GM21360 (cell line): ENCODE results near the gene FASTK.

Experiments used
- ATAC-seq: cut with Tn5 transposase; IDR thresholded peaks from one replicate; pipeline ENCODE4 v1.9.1; 2021; ENCODE audit warnings: mild to moderate bottlenecking, moderate library complexity; ENCODE audit not compliant: unreplicated experiment

The FASTK gene

DNA sequence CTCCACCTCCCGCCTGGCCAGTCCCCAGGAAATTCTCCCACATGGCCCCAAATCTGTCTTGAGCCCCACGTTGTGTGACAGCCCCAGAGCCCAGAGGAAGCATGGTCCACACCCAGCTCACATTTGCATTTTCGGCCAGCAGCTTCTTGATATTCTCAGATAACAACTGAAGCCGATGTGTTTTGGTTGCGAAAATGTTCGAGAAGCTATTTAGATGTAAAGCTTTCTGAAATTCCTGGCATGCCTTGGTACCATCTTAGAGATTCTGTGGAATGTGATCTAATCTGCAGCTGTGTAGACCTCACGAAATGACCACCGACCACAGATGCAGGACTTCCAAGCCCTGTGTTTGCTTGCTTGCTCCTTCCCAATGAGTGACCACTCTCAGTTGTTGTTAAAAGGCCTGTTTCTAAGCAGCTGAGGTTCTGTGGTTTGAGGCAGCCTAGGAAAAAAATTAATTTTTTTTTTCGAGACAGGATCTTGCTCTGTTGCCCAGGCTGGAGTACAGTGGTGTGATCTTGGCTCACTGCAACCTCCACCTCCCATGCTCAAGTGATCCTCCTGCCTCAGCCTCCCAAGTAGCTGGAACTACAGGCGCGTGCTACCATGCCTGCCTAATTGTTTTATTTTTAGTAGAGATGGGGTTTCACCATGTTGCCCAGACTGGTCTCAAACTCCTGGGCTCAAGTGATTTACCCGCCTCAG is 12.4 kb downstream of the FASTK start:
- no peak for ATAC-seq

DNA sequence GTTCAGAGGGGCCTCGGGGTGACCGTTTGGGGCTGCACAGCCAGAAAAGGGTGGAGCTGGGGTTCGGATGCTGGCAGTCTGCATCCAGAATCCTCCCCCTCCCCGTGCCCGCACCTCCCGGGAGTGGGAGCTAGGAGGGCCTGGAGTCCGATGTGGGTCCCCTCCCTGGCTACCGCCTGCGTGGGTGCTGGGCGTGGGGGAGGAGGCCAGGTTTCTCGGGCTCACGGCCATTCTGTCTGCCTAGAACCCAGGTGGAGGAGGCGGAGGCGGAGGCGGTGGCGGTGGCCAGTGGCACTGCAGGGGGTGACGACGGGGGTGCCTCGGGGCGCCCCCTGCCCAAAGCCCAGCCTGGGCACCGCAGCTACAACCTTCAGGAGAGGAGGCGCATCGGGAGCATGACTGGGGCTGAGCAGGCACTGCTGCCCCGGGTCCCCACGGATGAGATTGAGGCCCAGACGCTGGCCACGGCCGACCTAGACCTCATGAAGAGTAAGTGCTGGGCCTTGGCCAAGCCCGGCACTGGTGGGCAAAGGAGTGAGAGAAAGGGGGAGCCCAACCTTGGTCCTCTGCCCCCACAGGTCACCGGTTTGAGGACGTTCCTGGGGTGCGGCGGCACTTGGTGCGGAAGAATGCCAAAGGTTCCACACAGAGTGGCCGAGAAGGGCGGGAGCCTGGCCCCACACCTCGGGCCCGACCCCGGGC is 14.2 kb downstream of the FASTK start:
- ATAC-seq = no peak

DNA sequence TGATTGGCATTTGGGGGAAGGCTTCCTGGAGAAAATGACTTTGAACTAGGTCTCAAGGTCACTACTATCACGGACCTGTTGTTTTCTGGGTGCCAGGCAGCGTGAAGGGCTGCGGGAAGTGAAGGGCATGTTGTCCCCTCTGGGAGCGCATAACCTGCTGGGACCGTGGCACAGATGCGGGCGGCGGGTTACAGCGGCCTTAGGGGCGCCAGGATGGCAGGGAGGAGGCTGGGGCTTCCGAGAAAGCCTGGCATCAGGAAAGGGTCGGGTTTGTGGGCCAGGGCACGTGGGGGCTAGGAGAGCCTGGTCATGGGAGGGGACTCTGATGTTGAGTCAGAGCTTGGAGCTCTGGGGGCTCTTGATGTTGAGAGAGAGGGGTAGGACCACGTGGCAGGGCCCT is 15.1 kb downstream of the FASTK start:
- no peak for ATAC-seq

DNA sequence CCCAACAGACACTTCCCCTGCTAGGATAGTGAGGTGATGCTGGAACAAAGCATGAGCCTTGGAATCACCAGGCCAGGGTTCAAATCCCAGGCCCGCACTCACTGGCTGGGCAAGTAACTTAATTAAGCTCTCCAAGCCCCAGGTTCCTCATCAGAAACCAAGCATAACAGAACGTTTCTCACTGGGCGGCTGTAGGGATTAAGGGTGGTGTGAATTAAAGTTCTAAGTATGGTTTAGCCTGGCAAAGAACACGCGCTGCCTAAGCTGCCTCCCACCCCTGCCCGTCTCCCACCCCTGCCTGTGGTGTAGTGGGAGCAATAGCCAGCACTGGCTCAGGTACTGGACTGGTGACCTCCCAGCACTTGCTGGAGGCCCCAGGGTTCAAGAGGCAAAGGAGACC is 15.6 kb downstream of the FASTK start:
- no peak for ATAC-seq

DNA sequence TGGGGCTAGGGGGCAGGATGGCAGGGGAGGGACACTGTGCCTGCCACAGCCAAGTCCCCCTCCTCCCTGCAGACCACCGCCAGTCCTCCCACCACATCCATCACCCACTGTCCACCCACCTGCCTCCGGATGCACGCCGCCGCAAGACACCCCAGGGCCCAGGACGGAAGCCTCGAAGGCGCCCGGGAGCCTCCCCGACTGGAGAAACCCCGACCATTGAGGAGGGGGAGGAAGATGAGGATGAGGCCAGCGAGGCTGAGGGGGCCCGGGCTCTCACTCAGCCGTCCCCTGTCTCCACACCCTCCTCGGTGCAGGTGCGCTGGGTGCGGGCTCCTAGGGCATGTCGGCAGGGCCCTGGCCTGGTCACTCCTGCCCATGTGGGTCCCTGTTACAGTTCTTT is 16.2 kb downstream of the FASTK start:
- ATAC-seq = no peak

DNA sequence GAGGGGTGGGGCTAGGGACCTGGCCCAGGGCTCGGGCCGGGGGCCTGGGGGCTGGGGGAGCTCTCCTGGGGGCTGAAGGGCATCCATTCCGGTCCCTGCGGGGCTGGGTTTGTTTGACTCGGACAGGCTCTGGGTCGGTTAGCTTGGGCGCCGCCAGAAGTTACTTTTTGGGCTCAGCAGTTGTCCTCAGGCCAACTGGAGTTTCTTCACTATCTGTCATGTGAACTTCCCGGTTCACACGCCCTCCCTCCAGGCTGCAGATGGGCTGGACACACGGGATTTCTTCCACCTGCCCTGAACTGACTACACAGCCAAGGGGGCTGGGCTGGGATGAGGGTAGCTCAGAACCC is 17.4 kb downstream of the FASTK start:
- ATAC-seq = no peak

DNA sequence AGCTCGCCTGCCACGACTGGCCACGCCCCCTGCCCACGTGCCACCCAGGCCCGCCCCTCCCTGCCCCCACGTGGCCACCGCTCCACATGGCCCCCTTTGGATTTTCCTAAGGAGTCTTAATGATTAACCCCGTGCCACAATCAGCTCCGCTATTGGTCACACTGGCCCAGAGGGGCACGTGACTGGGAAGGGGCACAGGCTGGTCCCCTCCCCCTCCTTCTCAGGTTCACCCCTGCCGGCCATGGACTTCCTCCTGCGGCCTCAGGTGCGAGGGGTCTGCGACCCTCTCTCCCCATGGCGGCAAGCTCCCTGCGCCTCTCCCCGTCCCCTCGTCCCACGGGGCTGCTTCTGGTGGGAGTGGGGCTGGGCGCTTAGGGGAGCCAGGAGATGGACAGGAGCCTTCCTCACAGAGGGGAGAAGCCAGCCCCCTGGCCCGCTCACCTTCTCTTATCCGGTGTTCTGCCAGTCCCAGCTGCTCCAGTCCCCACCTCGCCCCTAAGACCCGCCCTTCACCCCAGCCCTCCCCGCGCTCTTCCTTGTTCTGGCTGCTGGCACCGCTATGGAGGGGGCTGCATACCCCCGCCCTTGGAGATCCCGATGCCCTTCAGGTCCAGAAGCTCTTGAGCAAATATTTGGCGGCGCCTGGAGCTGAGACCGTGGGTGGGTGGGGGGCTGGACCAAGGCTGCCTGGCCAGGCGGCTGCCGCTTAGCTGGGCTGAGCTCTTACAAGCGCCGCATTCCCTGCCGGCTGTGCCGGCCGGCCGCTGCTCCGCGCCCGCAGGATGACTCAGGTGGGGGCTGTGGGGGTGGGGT is 18.0 kb downstream of the FASTK start:
- no peak for ATAC-seq

DNA sequence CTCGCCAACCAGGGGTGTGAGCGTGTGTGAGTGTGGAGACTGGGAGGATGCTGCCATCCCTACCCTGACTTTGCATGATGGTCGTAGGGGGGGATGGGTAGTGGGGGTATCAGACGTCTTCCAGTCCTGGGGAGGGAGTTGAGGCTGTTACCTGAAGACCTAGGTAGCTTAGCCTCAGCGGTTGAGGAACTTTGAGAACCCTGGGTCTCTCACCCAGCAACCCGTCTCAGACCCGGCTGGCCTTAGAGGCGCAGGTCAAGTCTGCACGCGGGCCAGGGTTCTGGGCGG is 18.6 kb downstream of the FASTK start:
- no peak for ATAC-seq

DNA sequence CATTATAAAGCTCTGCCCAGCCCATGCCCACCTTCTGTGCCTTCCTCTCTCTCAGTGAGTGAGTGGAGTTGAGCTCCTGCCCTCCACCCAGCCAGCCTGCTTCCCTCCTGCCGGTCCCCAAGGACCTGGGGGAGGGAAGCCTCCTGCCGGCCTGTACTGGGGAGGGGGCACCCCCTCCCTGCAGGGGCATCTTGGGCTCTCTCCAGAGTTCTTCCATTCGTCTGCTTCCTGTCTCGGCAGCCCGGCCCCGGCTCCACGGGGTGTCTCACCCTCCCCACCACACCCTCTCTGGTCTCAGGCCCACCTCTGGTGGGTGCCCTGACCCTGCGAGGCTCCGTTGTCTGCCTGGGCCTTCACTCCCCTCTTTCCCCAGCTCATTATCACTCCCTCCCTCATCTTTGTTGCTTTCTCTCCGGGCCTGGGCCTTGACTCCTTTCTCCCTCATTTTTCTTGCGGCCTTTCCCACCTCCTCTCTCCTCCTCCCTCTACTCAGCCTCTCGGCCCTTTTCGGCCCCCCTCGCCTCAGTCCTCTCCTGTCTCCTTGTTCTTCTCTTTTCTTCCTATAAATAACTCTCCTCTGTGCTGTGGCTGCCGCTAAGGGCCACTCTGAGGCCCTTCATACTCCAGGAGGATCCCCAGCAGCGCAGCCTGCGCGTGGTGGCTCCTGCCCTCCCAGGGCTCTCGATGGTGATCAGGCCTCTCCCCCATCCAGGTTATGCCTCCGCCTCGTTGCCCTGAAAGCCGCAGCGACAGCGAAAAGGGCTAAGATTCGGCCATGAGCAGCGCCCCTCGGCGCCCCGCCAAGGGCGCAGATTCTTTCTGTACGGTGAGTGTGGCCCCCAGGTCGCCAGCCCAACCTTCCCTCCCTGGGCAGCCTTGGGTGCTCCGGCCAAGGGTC is 19.1 kb downstream of the FASTK start:
- no peak for ATAC-seq

DNA sequence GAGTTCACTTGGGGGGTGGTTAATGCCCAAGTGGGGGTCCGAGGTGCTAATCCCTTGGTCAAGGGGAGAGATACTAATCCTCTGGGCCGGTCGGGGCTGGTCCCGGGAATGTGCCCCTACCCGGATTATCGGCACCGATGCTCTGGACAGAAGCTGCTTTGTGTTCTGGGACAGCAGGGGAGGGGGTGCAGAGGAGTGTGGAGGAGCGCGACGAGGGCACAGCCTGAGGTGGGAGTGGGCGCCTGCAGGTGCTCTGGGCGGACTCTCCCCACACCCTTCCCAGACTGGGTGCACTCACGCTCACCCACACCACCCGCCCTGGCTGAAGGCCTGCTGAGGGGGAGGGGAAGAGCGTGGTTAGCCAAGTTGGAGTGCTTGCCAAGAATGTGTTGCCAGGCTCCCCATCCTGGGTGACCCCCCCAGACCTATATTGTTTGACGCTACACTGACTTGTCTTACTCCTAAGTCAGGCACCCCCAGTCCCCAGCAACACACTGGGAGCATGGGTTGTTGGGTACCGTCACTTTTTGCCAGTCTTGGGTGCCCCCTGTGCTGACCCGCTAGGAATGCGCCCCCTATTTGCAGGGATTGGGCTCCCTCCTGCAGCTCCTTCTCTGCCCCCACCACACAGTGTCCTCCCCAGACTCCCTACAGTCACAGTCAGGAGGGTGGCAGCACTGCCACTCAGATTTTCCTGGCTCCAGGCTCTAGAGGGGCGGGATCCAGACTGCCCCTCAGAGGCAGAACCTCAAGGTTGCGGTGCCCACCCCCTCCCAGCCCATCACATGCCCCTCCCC is 20.0 kb downstream of the FASTK start:
- ATAC-seq = no peak

DNA sequence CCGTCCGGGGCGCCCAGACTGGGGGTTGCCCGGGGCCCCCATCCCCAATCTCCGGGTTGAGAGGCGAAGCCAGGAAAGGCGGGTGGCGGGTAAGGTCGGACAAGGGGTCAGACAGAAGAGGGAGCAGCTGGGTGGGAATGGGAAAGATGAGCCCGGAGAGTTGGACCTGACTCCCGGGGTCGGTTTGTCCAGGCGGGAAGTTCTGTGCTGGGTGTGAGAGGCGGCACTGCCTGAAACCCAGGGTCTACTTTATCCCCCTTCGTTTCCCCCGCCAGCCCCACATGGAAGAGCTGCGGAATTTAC is 20.5 kb downstream of the FASTK start:
- ATAC-seq = no peak

DNA sequence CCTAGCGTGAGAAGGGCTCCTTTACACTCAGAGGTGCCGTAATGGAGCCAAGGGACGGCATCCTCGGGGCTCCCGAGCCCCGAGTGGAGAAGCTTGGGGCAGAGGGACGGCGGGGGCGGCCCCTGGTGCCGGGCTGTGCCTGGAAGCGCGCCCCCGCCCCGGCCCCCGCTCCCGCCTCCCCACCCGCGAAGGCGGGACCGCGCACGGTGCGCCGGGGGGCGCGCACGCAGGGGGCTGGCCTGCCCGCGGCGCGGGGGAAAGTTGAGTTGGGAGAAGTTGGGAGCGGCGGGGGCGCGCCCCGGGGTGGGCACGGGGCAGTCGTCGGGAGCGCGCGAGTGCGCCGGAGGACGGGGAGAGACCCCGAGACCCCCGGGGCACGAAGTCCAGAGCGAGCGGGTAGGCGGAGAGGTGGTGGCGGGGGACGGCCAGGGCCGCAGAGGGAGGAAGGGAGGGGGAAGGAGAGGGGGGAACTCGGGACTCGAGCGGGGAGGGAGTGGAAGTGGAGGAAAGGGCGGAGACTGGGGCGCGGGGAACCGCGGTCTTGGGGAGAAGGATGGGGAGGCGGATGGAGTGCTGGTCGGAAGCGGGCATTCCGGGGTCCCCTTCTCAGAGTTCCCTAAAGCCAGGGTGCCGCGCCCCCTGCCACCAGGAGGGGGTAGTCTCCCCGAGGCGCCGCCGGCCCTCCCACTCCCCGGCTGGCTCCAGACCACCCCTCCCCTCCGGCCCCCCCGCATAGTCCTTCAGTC is 21.1 kb downstream of the FASTK start, which contains the start of gene SLC4A2:
SLC4A2 (plus strand) TSS at position 223 of the 746 bp plus-strand sequence. CDS start 2,399 bp downstream, outside the sequence.
- peak; percentile 25 for ATAC-seq

DNA sequence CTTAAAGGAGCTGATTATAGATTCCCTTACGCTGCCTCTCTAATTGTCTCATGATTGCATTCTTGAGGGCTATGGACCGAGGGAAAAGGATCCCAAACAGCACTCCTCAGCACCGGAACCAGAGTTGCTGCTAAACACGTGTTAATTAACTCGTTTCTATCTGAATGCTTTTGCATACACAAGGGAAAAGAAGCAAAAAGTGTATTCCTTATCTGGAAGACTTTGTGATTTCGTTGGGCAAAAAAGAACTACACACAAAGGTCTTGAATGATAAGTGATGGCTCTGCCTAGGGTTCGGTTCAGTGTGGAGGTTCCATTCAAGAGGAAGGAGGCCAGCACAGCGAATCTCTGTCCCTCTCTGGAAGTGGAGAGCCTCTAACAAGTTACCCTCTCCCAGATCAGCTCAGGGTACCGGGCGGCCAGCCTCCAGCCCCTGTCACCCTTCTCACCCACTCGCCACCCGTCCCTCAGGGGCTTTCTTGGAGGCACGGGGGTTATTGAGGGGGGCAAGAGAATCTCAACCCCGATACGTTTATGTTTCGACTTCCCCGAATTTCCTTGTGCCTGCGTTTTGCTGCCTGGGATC is 21.7 kb downstream of the FASTK start:
- ATAC-seq = no peak

DNA sequence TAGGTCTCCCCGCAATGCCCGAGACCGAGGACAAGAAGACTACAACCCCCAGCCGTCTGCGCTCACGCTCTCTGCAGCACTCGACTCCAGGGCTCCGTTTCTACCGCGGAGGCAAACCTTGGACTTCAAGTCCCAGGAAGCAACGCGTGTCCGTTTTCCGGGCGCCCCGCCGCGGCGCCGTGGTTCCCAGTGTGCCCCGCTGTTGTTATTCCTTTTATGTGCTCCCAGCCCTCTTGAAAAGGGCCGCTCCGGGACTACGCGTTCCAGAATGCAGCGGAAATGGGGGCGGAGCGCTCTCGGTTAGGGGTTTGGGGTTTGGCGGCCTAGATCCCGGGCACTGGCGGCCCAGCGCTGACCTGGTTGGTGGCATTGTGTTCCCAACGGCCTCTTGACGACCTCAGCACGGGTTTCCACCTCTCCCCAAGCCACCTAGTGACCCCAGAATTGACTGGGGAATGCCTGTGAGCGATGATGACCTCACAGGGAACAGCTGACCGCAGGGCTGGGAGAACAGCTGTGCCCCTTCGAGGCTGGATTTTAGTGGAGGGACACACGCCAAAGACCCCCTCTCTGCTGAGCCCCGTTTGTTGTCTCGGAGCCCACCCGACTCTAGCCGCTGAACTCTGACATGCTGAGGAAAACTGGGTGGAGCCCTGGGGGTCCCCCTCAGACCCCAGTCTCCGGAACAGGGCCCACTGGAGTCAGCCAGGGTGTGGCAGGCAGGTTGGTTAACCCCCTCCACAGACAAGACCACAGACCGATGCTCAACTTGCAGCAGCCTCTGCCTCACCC is 22.4 kb downstream of the FASTK start:
- peak; percentile 83 for ATAC-seq

DNA sequence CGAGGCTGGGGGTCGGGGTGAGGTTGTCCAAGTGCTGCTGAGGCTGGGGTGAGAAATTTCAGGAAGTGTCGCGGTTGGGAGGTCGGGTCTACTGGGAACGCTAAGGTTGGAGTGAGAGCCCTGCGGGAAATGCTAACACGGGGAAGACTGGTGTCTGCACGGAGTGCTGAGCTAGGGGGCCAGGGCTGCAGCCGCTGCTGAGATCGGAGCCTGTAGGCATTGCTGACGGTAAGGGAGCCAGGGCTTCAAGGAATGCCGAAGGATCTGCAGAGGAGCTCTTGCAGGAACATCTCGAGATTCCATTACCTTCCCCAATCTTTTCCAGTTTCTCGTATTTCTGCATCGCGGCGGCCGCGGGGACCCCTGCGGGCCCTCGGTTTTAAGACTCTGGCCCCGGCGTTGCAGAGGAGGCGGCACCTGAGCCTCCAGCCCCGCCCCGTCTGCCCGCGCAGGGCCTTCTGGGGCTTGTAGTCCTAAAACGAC is 23.1 kb downstream of the FASTK start, which contains the start of gene CDK5:
CDK5 (minus strand) TSS at position 392 of the 483 bp plus-strand sequence; CDS start at position 343, 49 bp downstream.
- ATAC-seq = peak; percentile 8

DNA sequence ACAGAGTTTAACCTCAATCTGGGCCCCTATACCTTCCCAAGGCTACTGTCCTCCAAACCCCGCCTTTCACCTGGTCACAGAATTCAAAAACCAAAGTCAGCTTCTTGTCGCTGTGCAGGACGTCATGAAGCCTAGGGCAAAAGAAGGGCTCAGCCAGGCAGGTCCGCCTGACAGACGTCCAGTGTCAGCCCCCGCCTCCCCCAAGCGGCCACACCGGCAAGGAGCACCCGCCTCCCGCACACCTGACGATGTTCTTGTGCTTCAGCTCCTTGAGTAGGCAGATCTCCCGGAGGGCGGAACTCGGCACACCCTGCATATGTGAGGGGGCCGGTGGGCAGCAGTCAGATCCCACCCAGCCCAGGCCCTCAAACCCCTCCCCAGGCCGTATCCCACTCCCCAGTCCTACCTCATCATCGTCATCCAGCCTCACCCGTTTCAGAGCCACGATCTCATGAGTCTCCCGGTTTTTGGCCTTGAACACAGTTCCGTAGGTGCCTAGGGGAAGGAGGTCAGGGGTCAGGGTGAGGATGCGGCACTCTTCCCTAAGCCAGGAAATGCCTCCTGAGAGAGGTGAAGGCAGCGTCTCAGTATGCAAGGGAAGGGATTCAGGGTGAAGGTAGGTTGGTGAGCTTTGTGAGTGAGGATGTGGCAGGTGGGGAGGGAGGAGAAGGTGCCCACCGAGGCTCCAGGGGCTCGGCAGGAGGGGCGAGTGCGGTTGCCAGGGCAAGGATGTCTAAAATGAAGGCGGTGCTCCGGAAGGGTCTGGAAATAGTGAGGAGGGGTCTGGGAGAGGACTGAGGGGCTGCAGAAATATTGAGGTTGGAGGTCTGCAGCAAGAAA is 23.7 kb downstream of the FASTK start:
- ATAC-seq = no peak

DNA sequence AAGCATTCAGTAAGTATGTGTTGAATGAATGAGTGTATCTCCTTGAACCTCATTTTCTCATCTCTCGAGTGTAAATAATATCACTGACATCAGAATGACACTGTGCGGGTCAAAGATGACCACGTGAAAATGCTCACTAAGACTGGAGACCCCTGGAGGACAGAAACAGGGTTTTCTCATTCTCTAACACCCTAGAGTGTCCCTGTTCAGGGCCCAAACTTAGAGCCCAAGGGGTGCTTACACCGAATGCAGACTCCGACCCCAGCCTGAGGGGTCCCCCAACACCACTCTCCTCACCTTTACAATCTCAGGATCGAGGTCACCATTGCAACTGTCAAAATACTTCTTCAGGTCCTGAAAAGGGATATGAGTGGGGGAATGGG is 24.3 kb downstream of the FASTK start:
- no peak for ATAC-seq
